Liver (tissue), 6 donors: ENCODE results near the gene ATCAY. TPM values are rescaled to one million over a fixed set of nuclear protein-coding genes. Genes with fewer than 3 reads are reported as not detected.

ENCODE experiments used
- FOXA1 ChIP-seq: IDR thresholded peaks from 2 replicates; pipeline ENCODE4 v1.6.1; 2016; ENCODE audit warnings: antibody characterized with exemption
- TAF1 ChIP-seq: conservative IDR thresholded peaks from 2 replicates; pipeline ENCODE4 v1.6.1; 2016; ENCODE audit warnings: antibody characterized with exemption, mild to moderate bottlenecking
- polyA plus RNA-seq, 2 donors: library from polyadenylated mRNA; stranded (reverse) in 1 of 2; unstranded in 1 of 2; fragments of 200-250 nt in 1 of 2; fragments of >200 nt in 1 of 2; fragmentation: Nextera tagmentation in 1 of 2; extraction: Ambion mirVana in 1 of 2; gene quantifications; one replicate each; pipeline versions ENCODE4 v1.2.1 to v1.2.3, GENCODE V29; 2013 to 2015
- small RNA-seq: library from RNA; depleted of rRNA; stranded (forward); fragments of <200 nt; gene quantifications from one replicate; pipeline ENCODE3, GENCODE V24; 2014
- total RNA-seq, 2 donors: library from RNA; depleted of rRNA; stranded (reverse); fragments of >200 nt; gene quantifications; one replicate each; pipeline ENCODE4 v1.2.3, GENCODE V29; 2014
- donor health status: healthy.
- donor health status: healthy.
- donor health status: healthy.

The ATCAY gene
- total and polyA plus RNA-seq, 4 donors = not detected

- TF ChIP-seq FOXA1 (no peak), TAF1 (no peak)
Observed at GRCh38 chr19:3976495-3977241, 96.2 kb downstream of the ATCAY start (continued).

Small RNA genes within 50 kb of the gene (small RNA-seq; reads per million reads assigned to genes)
- gene RN7SL202P = not detected

Other genes with a start within 250 kb of the ATCAY start
- gene PIP5K1C, start 180.2 kb upstream of the ATCAY start, total RNA-seq = 1 to 10 TPM; 6.7 to 7.4 TPM
- gene PIP5K1C, start 180.2 kb upstream of the ATCAY start, polyA plus RNA-seq = 1 to 10 TPM; 1.8 to 5.4 TPM
- 1 to 10 TPM; 6.0 to 6.1 TPM for gene TJP3, start 172.3 kb upstream of the ATCAY start, total RNA-seq
- gene TJP3, start 172.3 kb upstream of the ATCAY start, polyA plus RNA-seq = 1 to 10 TPM; 7.3 to 9.8 TPM
- gene APBA3, start 119.0 kb upstream of the ATCAY start, total RNA-seq = 10 to 100 TPM; 11.9 to 24.3 TPM
- gene APBA3, start 119.0 kb upstream of the ATCAY start, polyA plus RNA-seq = 1 to 10 TPM; 6.4 to 9.6 TPM
- 10 to 100 TPM; 25.1 to 28.5 TPM for gene MRPL54, start 118.0 kb upstream of the ATCAY start, total RNA-seq
- gene MRPL54, start 118.0 kb upstream of the ATCAY start, polyA plus RNA-seq = 100 to 1,000 TPM in 1 of 2 donors, 10 to 100 TPM in 1; 57.2 to 109 TPM
- not detected for gene RAX2, start 108.5 kb upstream of the ATCAY start, total RNA-seq
- not detected for gene RAX2, start 108.5 kb upstream of the ATCAY start, polyA plus RNA-seq
- 1 to 10 TPM; 2.7 to 7.0 TPM for gene MATK, start 94.3 kb upstream of the ATCAY start, total RNA-seq
- under 1 TPM; 0.78 to 0.97 TPM for gene MATK, start 94.3 kb upstream of the ATCAY start, polyA plus RNA-seq
- not detected for gene ZFR2, start 11.6 kb upstream of the ATCAY start, total RNA-seq
- gene ZFR2, start 11.6 kb upstream of the ATCAY start, polyA plus RNA-seq = not detected
- gene NMRK2, start 52.4 kb downstream of the ATCAY start, total RNA-seq = not detected
- gene NMRK2, start 52.4 kb downstream of the ATCAY start, polyA plus RNA-seq = under 1 TPM in 1 of 2 donors, not detected in 1; 0.07 TPM
- 10 to 100 TPM; 20.9 to 29.5 TPM for gene DAPK3, start 90.4 kb downstream of the ATCAY start, total RNA-seq
- 10 to 100 TPM in 1 of 2 donors, 1 to 10 TPM in 1; 3.0 to 26.7 TPM for gene DAPK3, start 90.4 kb downstream of the ATCAY start, polyA plus RNA-seq
- 1,000 to 10,000 TPM in 1 of 2 donors, 100 to 1,000 TPM in 1; 945 to 1,090 TPM for gene EEF2, start 104.8 kb downstream of the ATCAY start, total RNA-seq
- gene EEF2, start 104.8 kb downstream of the ATCAY start, polyA plus RNA-seq = 100 to 1,000 TPM; 244 to 691 TPM
- 10 to 100 TPM; 10.8 to 14.1 TPM for gene PIAS4, start 127.1 kb downstream of the ATCAY start, total RNA-seq
- gene PIAS4, start 127.1 kb downstream of the ATCAY start, polyA plus RNA-seq = 10 to 100 TPM in 1 of 2 donors, 1 to 10 TPM in 1; 5.6 to 10.4 TPM
- gene ZBTB7A, start 186.2 kb downstream of the ATCAY start, total RNA-seq = 10 to 100 TPM; 23.6 to 28.9 TPM
- gene ZBTB7A, start 186.2 kb downstream of the ATCAY start, polyA plus RNA-seq = 10 to 100 TPM in 1 of 2 donors, 1 to 10 TPM in 1; 2.9 to 11.7 TPM
- gene MAP2K2, start 243.4 kb downstream of the ATCAY start, total RNA-seq = 10 to 100 TPM; 43.8 to 64.4 TPM
- 10 to 100 TPM; 40.3 to 72.7 TPM for gene MAP2K2, start 243.4 kb downstream of the ATCAY start, polyA plus RNA-seq